ENCODE results near the gene CTXN2.

CTXN2 gene
- long read RNA-seq, result 0 reads

DNA sequence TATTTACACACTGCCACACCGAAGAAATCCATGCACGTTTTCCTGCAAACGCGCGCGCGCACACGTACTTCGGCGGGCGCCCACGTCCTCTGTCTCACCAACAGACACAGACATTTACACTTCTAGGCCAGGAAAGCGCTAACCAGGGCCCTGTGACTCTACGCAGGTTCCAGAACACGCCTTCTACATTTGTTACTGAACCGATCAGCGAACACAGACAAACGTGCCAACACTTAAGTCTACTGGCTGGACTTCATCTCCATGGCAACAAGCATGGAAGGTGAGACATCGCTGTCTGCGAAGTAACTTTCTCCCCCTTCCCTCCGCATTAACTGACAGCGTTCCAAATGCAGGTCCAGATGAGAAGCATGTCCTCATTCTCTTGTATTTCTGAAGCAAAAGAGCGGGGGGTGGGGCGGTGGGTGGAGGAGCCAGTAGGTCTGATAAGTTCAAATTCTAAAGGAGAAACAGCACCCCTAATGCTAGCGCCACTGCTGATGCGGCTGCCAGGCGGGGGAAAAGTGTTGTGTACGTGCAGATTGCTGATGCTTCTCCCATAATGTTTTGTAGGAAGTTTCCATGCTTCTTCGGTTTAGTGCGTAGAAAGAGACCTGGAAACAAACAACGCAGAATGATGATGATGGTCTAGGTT, at the start of gene CTXN2:
TSS of gene CTXN2 (plus strand) at position 92 of the 652 bp plus-strand sequence. CDS start 9,636 bp downstream, outside the sequence.
- TF ChIP-seq, protein P1, sequence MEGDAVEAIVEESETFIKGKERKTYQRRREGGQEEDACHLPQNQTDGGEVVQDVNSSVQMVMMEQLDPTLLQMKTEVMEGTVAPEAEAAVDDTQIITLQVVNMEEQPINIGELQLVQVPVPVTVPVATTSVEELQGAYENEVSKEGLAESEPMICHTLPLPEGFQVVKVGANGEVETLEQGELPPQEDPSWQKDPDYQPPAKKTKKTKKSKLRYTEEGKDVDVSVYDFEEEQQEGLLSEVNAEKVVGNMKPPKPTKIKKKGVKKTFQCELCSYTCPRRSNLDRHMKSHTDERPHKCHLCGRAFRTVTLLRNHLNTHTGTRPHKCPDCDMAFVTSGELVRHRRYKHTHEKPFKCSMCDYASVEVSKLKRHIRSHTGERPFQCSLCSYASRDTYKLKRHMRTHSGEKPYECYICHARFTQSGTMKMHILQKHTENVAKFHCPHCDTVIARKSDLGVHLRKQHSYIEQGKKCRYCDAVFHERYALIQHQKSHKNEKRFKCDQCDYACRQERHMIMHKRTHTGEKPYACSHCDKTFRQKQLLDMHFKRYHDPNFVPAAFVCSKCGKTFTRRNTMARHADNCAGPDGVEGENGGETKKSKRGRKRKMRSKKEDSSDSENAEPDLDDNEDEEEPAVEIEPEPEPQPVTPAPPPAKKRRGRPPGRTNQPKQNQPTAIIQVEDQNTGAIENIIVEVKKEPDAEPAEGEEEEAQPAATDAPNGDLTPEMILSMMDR (IDR thresholded peaks at IDR 0.05; ENCODE audit: insufficient read depth, low read length), result no peak
- TF ChIP-seq SPI1 (IDR thresholded peaks at IDR 0.05; ENCODE audit: borderline replicate concordance, low read depth) (no peak), POLR2AphosphoS5 (IDR thresholded peaks at IDR 0.05; ENCODE audit: low read depth) (no peak), GABPA (IDR thresholded peaks at IDR 0.05; ENCODE audit: low read depth) (no peak)
- TF ChIP-seq, protein P2, sequence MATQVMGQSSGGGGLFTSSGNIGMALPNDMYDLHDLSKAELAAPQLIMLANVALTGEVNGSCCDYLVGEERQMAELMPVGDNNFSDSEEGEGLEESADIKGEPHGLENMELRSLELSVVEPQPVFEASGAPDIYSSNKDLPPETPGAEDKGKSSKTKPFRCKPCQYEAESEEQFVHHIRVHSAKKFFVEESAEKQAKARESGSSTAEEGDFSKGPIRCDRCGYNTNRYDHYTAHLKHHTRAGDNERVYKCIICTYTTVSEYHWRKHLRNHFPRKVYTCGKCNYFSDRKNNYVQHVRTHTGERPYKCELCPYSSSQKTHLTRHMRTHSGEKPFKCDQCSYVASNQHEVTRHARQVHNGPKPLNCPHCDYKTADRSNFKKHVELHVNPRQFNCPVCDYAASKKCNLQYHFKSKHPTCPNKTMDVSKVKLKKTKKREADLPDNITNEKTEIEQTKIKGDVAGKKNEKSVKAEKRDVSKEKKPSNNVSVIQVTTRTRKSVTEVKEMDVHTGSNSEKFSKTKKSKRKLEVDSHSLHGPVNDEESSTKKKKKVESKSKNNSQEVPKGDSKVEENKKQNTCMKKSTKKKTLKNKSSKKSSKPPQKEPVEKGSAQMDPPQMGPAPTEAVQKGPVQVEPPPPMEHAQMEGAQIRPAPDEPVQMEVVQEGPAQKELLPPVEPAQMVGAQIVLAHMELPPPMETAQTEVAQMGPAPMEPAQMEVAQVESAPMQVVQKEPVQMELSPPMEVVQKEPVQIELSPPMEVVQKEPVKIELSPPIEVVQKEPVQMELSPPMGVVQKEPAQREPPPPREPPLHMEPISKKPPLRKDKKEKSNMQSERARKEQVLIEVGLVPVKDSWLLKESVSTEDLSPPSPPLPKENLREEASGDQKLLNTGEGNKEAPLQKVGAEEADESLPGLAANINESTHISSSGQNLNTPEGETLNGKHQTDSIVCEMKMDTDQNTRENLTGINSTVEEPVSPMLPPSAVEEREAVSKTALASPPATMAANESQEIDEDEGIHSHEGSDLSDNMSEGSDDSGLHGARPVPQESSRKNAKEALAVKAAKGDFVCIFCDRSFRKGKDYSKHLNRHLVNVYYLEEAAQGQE (IDR thresholded peaks at IDR 0.05; ENCODE audit: insufficient replicate concordance, low read depth), result no peak
- DNase-seq (ENCODE audit: low read depth in 1 of 2, low spot score in 1 of 2), result no peak
- Histone ChIP-seq H3K4me3 (replicated peaks; ENCODE audit: insufficient read depth, low read length) (no peak within 1 kb of the TSS), H3K27me3 (ENCODE audit: insufficient read depth, poor library complexity, severe bottlenecking) (peaks cover 4% of the 10 kb centered on the region), H3K27ac (replicated peaks) (no peak within 1 kb of the TSS)

DNA sequence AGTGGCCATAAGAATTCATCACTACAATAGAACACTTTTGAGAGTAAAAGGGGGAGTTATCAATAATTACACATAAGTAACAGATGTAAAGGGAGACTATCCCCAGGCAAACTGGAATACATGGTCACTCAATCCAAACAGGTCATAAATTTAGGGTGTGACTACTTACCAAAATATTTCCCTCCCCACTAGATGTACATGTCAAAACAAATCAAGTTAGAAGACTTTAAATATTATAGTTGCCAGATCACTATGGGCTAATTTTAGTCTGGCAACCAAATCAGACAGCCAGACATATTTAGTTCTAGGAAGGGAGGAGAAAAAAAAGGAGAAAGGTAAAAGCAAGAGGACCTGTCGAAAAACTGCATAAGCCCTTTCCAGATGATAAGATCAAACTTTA, 47.6 kb upstream of the CTXN2 start:
- no peak overlapping the region for H3K4me3 ChIP-seq (replicated peaks; ENCODE audit: insufficient read depth, low read length)
- TF ChIP-seq, protein P1 (IDR thresholded peaks at IDR 0.05; ENCODE audit: insufficient read depth, low read length), result no peak
- TF ChIP-seq, protein P2 (IDR thresholded peaks at IDR 0.05; ENCODE audit: insufficient replicate concordance, low read depth), result no peak
- no peak for TF ChIP-seq SPI1 (IDR thresholded peaks at IDR 0.05; ENCODE audit: borderline replicate concordance, low read depth)
- no peak for TF ChIP-seq POLR2AphosphoS5 (IDR thresholded peaks at IDR 0.05; ENCODE audit: low read depth)
- no peak for TF ChIP-seq GABPA (IDR thresholded peaks at IDR 0.05; ENCODE audit: low read depth)
- H3K27me3 ChIP-seq (ENCODE audit: insufficient read depth, poor library complexity, severe bottlenecking), result peaks cover 6% of the 10 kb centered on the region
- H3K27ac ChIP-seq (replicated peaks), result no peak overlapping the region
- no peak for DNase-seq (ENCODE audit: low read depth in 1 of 2, low spot score in 1 of 2)

DNA sequence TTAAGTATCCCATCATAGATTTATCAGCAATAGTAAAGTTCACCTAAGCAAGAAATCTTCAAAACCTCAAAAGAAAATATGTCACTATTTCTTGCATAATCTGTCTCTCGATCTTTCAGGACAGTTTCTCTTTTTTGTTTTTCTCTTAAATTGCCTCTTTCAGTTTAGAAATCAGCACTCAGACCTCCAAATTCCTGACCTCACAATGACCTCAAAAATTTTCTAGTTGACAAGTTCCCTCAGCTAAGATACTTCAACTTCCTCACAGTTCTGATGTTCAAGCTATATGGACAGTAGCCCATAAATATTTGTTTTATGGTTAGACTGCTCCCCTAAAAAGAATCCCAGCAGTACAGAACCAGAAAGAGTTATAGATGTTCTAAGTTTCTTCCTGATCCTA, 46.6 kb upstream of the CTXN2 start:
- H3K27ac ChIP-seq (replicated peaks), result no peak overlapping the region
- TF ChIP-seq, protein P2 (IDR thresholded peaks at IDR 0.05; ENCODE audit: insufficient replicate concordance, low read depth), result no peak
- TF ChIP-seq, protein P1 (IDR thresholded peaks at IDR 0.05; ENCODE audit: insufficient read depth, low read length), result no peak
- TF ChIP-seq SPI1 (IDR thresholded peaks at IDR 0.05; ENCODE audit: borderline replicate concordance, low read depth) (no peak), POLR2AphosphoS5 (IDR thresholded peaks at IDR 0.05; ENCODE audit: low read depth) (no peak), GABPA (IDR thresholded peaks at IDR 0.05; ENCODE audit: low read depth) (no peak)
- no peak overlapping the region for H3K4me3 ChIP-seq (replicated peaks; ENCODE audit: insufficient read depth, low read length)
- DNase-seq (ENCODE audit: low read depth in 1 of 2, low spot score in 1 of 2), result no peak
- peaks cover 6% of the 10 kb centered on the region for H3K27me3 ChIP-seq (ENCODE audit: insufficient read depth, poor library complexity, severe bottlenecking)
